ENCODE measurements around the gene CARD9. TPM values are rescaled to one million over a fixed set of nuclear protein-coding genes. Genes with fewer than 3 reads are reported as not detected.

CARD9 gene
- total RNA-seq, 1 donor from 2014 or later: 1.9 TPM

GRCh38 chr9:136334541-136334940, 38.9 kb downstream of the CARD9 start:
- no peak for TF ChIP-seq CTCF (IDR thresholded peaks at IDR 0.05)
- Mint-ChIP-seq H3K9me3 (ENCODE audit: low read depth) (no peaks in the 10 kb centered on the region), H3K4me3 (ENCODE audit: unreplicated experiment) (no peak overlapping the region), H3K36me3 (ENCODE audit: low read depth) (peaks cover 3% of the 10 kb centered on the region), H3K27ac (ENCODE audit: unreplicated experiment) (no peak overlapping the region), H3K27me3 (ENCODE audit: low read depth) (no peaks in the 10 kb centered on the region), H3K4me1 (ENCODE audit: low read depth) (peaks cover 3% of the 10 kb centered on the region)
- DNase-seq (ENCODE audit: low spot score): no peak

- Mint-ChIP-seq H3K9me3 (ENCODE audit: low read depth) (no peaks in the 10 kb centered on the region), H3K27me3 (ENCODE audit: low read depth) (no peaks in the 10 kb centered on the region), H3K27ac (ENCODE audit: unreplicated experiment) (no peak overlapping the region), H3K4me3 (ENCODE audit: unreplicated experiment) (no peak overlapping the region), H3K4me1 (ENCODE audit: low read depth) (peaks cover 13% of the 10 kb centered on the region), H3K36me3 (ENCODE audit: low read depth) (no peaks in the 10 kb centered on the region)
- no peak for TF ChIP-seq CTCF (IDR thresholded peaks at IDR 0.05)
- DNase-seq (ENCODE audit: low spot score): no peak
These were observed 40.0 kb downstream of the CARD9 start for GRCh38 chr9:136333486-136333885.

- no peak for TF ChIP-seq CTCF (IDR thresholded peaks at IDR 0.05)
- no peaks in the 10 kb centered on the region for H3K9me3 Mint-ChIP-seq (ENCODE audit: low read depth)
- no peak overlapping the region for H3K27ac Mint-ChIP-seq (ENCODE audit: unreplicated experiment)
- H3K36me3 Mint-ChIP-seq (ENCODE audit: low read depth): no peaks in the 10 kb centered on the region
- no peak overlapping the region for H3K4me3 Mint-ChIP-seq (ENCODE audit: unreplicated experiment)
- peaks cover 15% of the 10 kb centered on the region for H3K4me1 Mint-ChIP-seq (ENCODE audit: low read depth)
- DNase-seq (ENCODE audit: low spot score): no peak
- no peaks in the 10 kb centered on the region for H3K27me3 Mint-ChIP-seq (ENCODE audit: low read depth)
These were observed 40.4 kb downstream of the CARD9 start for GRCh38 chr9:136333045-136333444.

DNA sequence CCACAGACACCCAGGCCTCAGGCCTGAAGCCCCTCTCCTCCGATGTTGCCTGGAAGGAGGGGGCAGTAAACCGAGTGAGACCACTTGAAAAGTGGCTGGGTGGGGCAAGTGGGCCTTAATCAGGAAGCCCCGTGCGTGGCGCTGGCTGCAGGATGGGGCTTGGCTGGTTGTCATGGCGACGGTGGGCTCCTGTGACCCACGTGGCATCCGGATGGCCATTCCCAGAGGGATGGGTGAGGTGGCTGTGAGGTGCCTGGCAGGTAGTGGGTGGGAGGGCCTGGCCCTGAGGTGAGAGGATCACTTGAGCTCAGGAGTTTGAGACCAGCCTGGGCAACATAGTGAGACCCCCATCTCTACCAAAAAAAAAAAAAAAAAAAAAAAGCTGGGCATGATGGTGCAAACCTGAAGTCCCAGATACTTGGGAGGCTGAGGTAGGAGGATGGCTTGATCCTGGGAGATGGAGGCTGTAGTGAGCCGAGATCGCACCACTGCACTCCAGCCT, 40.9 kb downstream of the CARD9 start:
- Mint-ChIP-seq H3K4me1 (ENCODE audit: low read depth) (peaks cover 15% of the 10 kb centered on the region), H3K9me3 (ENCODE audit: low read depth) (no peaks in the 10 kb centered on the region), H3K27ac (ENCODE audit: unreplicated experiment) (no peak overlapping the region), H3K4me3 (ENCODE audit: unreplicated experiment) (no peak overlapping the region), H3K27me3 (ENCODE audit: low read depth) (no peaks in the 10 kb centered on the region), H3K36me3 (ENCODE audit: low read depth) (no peaks in the 10 kb centered on the region)
- TF ChIP-seq CTCF (IDR thresholded peaks at IDR 0.05): no peak
- no peak for DNase-seq (ENCODE audit: low spot score)

DNA sequence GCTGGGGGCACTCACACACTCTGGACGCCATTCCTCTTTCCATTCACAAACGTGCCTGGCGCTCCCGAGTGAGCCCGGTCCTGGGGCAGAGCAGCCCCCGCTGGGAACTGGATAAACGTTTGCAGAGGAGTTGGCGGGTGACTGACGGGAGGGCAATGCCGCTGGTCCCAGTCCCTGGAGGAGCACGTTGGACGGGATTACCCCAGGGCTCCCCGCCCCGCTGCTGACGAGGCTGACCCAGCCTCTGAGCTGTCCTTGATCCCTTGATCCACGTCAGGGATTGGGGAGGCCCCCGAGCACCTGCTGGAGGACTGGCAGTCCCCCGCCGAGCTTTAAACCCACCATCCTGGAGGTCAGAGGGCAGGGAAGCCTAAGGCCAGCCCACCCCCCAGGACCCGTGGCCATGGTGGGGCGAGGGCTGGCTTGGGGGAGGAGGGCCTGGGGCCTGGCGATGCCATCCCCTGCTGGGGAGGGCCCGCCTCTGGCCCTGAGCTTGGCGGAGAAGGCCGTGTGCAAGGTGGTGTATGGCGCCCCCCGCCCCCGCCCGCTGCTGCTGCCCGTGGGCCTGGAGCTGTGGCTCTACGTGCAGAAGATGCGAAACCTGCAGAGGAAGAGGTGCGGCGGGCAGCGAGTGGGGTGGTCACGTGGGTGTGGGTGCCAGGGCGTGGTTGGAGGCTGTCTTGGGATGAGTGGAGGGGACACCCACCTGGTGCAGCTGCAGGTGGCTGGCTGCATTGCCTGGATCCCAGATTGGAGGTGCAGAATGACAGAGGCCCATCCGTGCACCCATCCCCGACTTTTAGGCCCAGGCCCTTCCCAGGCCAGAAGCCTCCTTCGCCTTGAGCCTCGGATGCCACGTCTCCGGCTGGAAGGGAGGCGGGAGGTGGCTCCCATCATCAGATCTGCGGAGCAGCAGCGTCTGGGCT, 41.6 kb downstream of the CARD9 start:
- Mint-ChIP-seq H3K4me3 (ENCODE audit: unreplicated experiment) (no peak overlapping the region), H3K27me3 (ENCODE audit: low read depth) (no peaks in the 10 kb centered on the region), H3K9me3 (ENCODE audit: low read depth) (no peaks in the 10 kb centered on the region), H3K27ac (ENCODE audit: unreplicated experiment) (no peak overlapping the region), H3K4me1 (ENCODE audit: low read depth) (peaks cover 17% of the 10 kb centered on the region), H3K36me3 (ENCODE audit: low read depth) (no peaks in the 10 kb centered on the region)
- DNase-seq (ENCODE audit: low spot score): no peak
- no peak for TF ChIP-seq CTCF (IDR thresholded peaks at IDR 0.05)

All from chondrocyte (in vitro differentiated cells).